PFSK-1 (cell line): ENCODE data around the gene PHRF1.
A peak's percentile ranks its signal among the peaks of the same experiment; 100 is the strongest.

Experiments
- FOXP2 ChIP-seq: optimal IDR thresholded peaks from 2 replicates; pipeline ENCODE3; 2011; ENCODE audit warnings: borderline replicate concordance, control low read depth, inconsistent platforms; ENCODE audit not compliant: insufficient read depth; ENCODE audit errors: extremely low read length, extremely low read depth
- POLR2AphosphoS5 ChIP-seq: IDR thresholded peaks from 2 replicates; pipeline ENCODE4 v1.6.1; 2012; ENCODE audit warnings: low read depth, mild to moderate bottlenecking, control low read depth, low read length, moderate library complexity
- REST ChIP-seq, 2 experiments: IDR thresholded peaks; 2 replicates each; pipeline versions ENCODE4 v1.6.1 to v1.8.0; 2011 to 2012; ENCODE audit warnings: low read depth in 2 of 2, low read length in 2 of 2, control low read depth in 1 of 2, inconsistent platforms in 1 of 2, mild to moderate bottlenecking in 1 of 2, moderate library complexity in 1 of 2; ENCODE audit not compliant: insufficient read depth in 1 of 2
- SIN3A ChIP-seq: IDR thresholded peaks from 2 replicates; pipeline ENCODE4 v1.6.1; 2012; ENCODE audit warnings: mild to moderate bottlenecking, low read length, moderate library complexity, borderline replicate concordance; ENCODE audit not compliant: insufficient read depth
- TAF1 ChIP-seq: IDR thresholded peaks from 2 replicates; pipeline ENCODE4 v1.6.1; 2012; ENCODE audit warnings: low read length, control low read depth, borderline replicate concordance; ENCODE audit not compliant: insufficient read depth

PHRF1 gene

DNA sequence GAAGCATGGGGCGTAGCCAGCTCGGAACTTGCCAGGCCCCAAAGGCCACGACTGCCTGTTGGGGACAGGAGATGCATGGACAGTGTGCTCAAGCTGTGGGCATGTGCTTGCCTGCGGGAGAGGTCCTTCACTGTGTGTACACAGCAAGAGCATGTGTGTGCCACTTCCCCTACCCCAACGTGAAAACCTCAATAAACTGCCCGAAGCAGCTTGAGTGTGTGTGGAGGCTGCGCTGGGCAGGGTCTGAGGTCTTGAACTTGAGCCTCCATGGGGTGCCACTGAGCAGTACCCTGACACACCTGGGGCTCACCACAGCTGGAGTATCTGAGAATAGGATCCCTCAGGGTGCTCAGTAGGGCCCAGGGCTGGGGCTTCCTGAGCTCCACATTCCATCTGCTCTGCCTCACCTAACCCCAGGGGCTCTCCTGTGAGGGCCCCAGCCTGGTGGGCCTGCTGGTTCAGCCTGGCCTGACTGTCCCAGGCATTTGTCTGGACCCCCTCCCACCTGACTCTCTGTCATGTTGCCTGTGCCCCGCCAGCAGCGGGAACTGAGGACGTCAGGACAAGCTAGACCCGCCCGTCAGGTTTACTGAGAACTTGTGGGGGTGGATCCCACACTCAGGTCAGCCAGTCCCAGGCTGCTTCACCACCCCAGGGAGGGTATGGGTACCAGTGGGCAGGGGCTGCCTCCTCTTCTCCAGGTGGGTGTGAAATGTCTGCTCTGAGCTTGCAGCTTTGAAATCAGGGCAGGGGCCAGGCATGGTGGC lies 12.3 kb upstream of the PHRF1 start:
- TF ChIP-seq TAF1 (no peak), FOXP2 (no peak), SIN3A (no peak), POLR2AphosphoS5 (no peak), REST (IDR thresholded peaks at IDR 0.05; ENCODE audit: insufficient read depth in 1 of 2, low read depth in 2 of 2, low read length in 2 of 2) (no peak)

DNA sequence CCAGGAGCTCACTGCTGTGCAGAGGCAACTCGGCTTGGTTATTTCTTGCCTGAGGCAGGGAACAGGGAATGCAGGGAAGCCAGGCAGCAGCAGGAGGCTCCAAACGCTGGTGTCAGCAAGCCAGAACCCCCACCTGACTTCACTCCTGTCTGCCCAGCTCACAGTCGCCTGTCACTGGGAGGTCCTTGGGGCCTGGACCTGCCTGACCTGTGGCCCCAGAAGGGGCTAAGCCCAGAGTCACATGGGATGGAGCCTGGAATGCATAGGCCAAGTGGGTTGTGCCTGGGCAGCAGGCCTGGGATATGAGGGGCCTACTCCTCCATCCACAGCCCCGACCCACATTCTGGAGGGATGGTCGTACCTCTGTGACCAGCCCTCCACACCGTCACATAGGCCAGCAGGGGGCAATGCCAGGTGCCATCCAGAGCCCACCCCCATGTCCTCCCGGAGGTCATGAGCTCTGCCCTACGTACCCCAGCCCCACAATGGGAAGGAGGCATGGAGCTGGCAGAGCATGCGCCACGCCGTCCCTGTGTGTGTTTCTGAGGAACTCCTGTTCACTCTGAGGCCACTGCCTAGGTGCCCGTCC lies 10.3 kb upstream of the PHRF1 start:
- TF ChIP-seq TAF1 (no peak), FOXP2 (no peak), REST (IDR thresholded peaks at IDR 0.05; ENCODE audit: insufficient read depth in 1 of 2, low read depth in 2 of 2, low read length in 2 of 2) (no peak), SIN3A (no peak), POLR2AphosphoS5 (0 out of 2 replicates have a peak, but pooled peaks have one; percentile 40)

DNA sequence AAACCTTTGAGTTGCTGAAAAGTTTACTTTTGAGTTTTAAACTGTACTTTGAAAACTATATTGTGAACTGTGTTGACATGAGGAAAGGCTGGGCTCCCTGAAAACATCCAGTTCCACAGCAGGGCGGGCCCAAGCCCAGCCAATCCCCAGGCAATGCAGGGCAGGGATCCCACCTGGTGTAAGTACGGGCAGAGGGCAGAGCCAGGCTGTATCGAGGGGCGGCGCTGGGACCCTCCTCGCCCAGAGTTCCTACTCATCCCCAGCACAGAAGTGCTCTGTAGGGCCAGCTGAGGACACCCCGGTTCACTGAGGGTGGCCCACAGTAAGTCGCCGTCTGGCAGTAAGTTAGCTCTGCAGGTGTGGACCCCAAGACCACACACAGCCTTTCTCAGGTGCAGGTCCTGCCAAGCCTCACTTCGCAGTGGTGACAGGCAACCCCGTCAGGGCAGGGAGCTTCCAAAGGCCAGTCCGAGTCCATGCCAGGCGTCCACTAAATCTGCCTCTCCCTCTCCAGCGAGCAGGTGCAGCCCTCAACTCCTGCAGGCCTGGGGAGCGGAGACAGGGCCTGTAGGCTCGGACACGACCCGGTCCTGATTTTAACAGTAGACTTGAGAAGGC lies 9.2 kb upstream of the PHRF1 start:
- TF ChIP-seq SIN3A (no peak), REST (IDR thresholded peaks at IDR 0.05; ENCODE audit: insufficient read depth in 1 of 2, low read depth in 2 of 2, low read length in 2 of 2) (no peak)

- peak; percentile 3 for TF ChIP-seq FOXP2
- no peak for TF ChIP-seq TAF1
- TF ChIP-seq SIN3A = no peak
- TF ChIP-seq POLR2AphosphoS5 = no peak
Observed at GRCh38 chr11:567629-568292, 8.5 kb upstream of the PHRF1 start.

DNA sequence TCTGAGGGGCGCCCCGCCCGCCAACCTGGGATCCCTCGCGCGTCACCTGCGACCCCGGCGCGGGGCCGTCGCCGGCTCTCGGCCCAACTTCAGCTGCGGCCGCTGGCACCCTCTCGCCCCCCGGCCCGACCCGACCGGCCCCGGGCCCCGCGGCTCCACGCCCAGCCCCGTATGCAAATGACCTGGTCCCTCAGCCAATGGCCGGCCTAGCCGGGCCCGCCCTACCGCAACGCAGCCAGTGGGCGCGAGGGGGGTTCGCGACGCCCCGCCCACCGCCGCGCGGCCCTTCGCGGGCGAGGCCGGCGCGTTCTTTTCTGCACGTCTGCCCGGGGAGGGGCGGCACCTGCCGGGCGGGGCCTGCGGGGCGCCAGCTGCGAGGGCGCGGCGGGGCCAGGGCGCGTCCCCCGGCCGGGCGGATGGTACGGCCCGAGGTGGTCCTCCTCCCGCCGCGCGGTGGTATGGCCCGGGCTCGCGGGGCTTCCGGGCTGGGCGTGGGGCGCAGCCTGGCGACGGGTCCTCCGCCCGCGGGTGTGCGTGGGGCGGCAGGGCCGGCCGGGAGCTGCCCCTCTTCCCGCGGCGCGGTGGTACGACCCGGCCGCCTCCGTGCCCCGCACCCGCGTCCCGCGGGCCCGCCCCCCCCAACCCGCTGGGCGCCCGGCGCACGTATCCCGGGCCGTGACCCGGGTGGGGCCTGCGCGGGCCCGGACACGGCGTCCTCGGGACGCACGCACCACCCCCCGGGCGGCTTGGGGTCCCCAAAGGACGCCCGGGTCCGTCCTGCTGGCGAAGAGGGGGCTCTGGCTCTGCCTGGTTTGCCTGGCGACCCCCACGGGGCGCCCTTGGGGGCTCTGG lies 7.7 kb upstream of the PHRF1 start:
- TF ChIP-seq POLR2AphosphoS5 (0 out of 2 replicates have a peak, but pooled peaks have one; percentile 6), FOXP2 (no peak), TAF1 (peak; percentile 34; the same call in 1 of the 2 replicates), REST (IDR thresholded peaks at IDR 0.05; ENCODE audit: insufficient read depth in 1 of 2, low read depth in 2 of 2, low read length in 2 of 2) (no peak), SIN3A (no peak)
